CD14-positive monocyte (primary cell): ENCODE results near the gene LSMEM2. TPM values are rescaled to one million over a fixed set of nuclear protein-coding genes. Genes with fewer than 3 reads are reported as not detected.

ENCODE experiments used
- DNase-seq, 3 donors: peaks; one replicate each; pipeline ENCODE4 v3.0.0-alpha.2; 2011 to 2022
- H2AFZ ChIP-seq: 2 replicates; pipeline ENCODE4 v1.6.0; 2012; ENCODE audit warnings: mild to moderate bottlenecking, low read depth, low read length, inconsistent platforms; ENCODE audit not compliant: insufficient read depth, poor library complexity, severe bottlenecking
- H3K27ac ChIP-seq, 2 donors: 1 replicate in 1 of 2; 2 replicates in 1 of 2; pipeline ENCODE4 v1.5.1; 2012 to 2013; ENCODE audit warnings: low read length in 2 of 2, control low read depth in 1 of 2, inconsistent platforms in 1 of 2, low read depth in 1 of 2, mild to moderate bottlenecking in 1 of 2
- H3K27me3 ChIP-seq, 2 donors: one replicate each; pipeline versions ENCODE4 v1.6.0 to v1.6.1; 2011 to 2013; ENCODE audit warnings: low read length in 2 of 2; ENCODE audit not compliant: control insufficient read depth in 2 of 2, insufficient read depth in 2 of 2
- H3K36me3 ChIP-seq, 2 donors: replicated peaks in 1 of 2; 1 replicate in 1 of 2; 2 replicates in 1 of 2; pipeline versions ENCODE4 v1.5.1 to v1.6.1; 2012 to 2013; ENCODE audit warnings: low read length in 2 of 2, control low read depth in 1 of 2, inconsistent platforms in 1 of 2, mild to moderate bottlenecking in 1 of 2; ENCODE audit not compliant: insufficient read depth in 2 of 2, control insufficient read depth in 1 of 2
- H3K4me1 ChIP-seq, 2 donors: 1 replicate in 1 of 2; 2 replicates in 1 of 2; pipeline versions ENCODE4 v1.5.1 to v1.6.1; 2012 to 2013; ENCODE audit warnings: low read length in 2 of 2, control low read depth in 1 of 2, inconsistent platforms in 1 of 2, mild to moderate bottlenecking in 1 of 2, moderate library complexity in 1 of 2; ENCODE audit not compliant: insufficient read depth in 2 of 2, control insufficient read depth in 1 of 2
- H3K4me2 ChIP-seq: replicated peaks from 2 replicates; pipeline ENCODE3; 2012; ENCODE audit warnings: low read length, moderate library complexity, mild to moderate bottlenecking; ENCODE audit not compliant: poor library complexity, severe bottlenecking; ENCODE audit errors: extremely low read depth
- H3K4me3 ChIP-seq, 3 experiments: fragments of 200-600 bp in 1 of 3; sonication (generic) in 1 of 3; replicated peaks in 1 of 3; 1 replicate in 2 of 3; 2 replicates in 1 of 3; pipeline ENCODE4 v1.5.1; 2011 to 2013; ENCODE audit warnings: low read length in 3 of 3, mild to moderate bottlenecking in 3 of 3, control low read depth in 2 of 3, low read depth in 2 of 3, inconsistent platforms in 1 of 3, moderate library complexity in 1 of 3
- H3K79me2 ChIP-seq: 2 replicates; pipeline ENCODE4 v1.6.0; 2012; ENCODE audit warnings: mild to moderate bottlenecking, control low read depth, inconsistent platforms, low read length, moderate library complexity; ENCODE audit not compliant: insufficient read depth
- H3K9ac ChIP-seq: 2 replicates; pipeline ENCODE4 v1.6.0; 2017; ENCODE audit warnings: low read length, mild to moderate bottlenecking; ENCODE audit not compliant: insufficient read depth, poor library complexity, severe bottlenecking
- H3K9me3 ChIP-seq, 2 donors: replicated peaks in 1 of 2; 1 replicate in 1 of 2; 2 replicates in 1 of 2; pipeline versions ENCODE4 v1.5.1 to v1.6.1; 2012 to 2013; ENCODE audit warnings: low read length in 2 of 2, control low read depth in 1 of 2; ENCODE audit not compliant: control insufficient read depth in 1 of 2, insufficient read depth in 1 of 2
- H4K20me1 ChIP-seq: 2 replicates; pipeline ENCODE4 v1.6.0; 2012; ENCODE audit warnings: mild to moderate bottlenecking, low read length, control low read depth, moderate library complexity; ENCODE audit not compliant: insufficient read depth
- H3K27ac Mint-ChIP-seq, 7 donors: one replicate each; pipeline ENCODE4 v1.8.0; 2020; ENCODE audit warnings: mild to moderate bottlenecking in 7 of 7, mixed read lengths in 7 of 7, moderate library complexity in 6 of 7, inconsistent platforms in 2 of 7
- H3K27me3 Mint-ChIP-seq, 3 donors: one replicate each; pipeline ENCODE4 v1.8.0; 2021 to 2022; ENCODE audit warnings: low read depth in 3 of 3, mild to moderate bottlenecking in 3 of 3, mixed read lengths in 3 of 3, moderate library complexity in 3 of 3, inconsistent platforms in 1 of 3
- H3K36me3 Mint-ChIP-seq, 2 donors: one replicate each; pipeline ENCODE4 v1.8.0; 2020; ENCODE audit warnings: mixed read lengths in 2 of 2, inconsistent platforms in 1 of 2, mild to moderate bottlenecking in 1 of 2
- H3K4me1 Mint-ChIP-seq: one replicate; pipeline ENCODE4 v1.8.0; 2020; ENCODE audit warnings: mild to moderate bottlenecking, mixed read lengths
- H3K4me3 Mint-ChIP-seq, 2 donors: one replicate each; pipeline ENCODE4 v1.8.0; 2020; ENCODE audit warnings: mild to moderate bottlenecking in 2 of 2, mixed read lengths in 2 of 2, moderate library complexity in 1 of 2
- H3K9me3 Mint-ChIP-seq, 7 donors: one replicate each; pipeline ENCODE4 v1.8.0; 2020 to 2022; ENCODE audit warnings: mixed read lengths in 7 of 7, mild to moderate bottlenecking in 6 of 7, moderate library complexity in 6 of 7, inconsistent platforms in 2 of 7
- CTCF ChIP-seq: fragments of 200-600 bp; IDR thresholded peaks from one replicate; pipeline ENCODE4 v1.8.0; 2022; ENCODE audit warnings: antibody characterized with exemption, mild to moderate bottlenecking
- WGBS: methylation state at CpG from one replicate; pipeline ENCODE4 v1.1.5; 2013; ENCODE audit warnings: missing lambda C conversion rate; ENCODE audit not compliant: insufficient coverage; 5-methylcytosine and 5-hydroxymethylcytosine counted together
- intact Hi-C, 2 donors: fragments of 100-400 bp; cut with micrococcal nuclease; formaldehyde crosslinking; loops; one replicate each; pipeline versions ENCODE4 v1.15.0 to v1.15.1; 2023
- polyA plus RNA-seq, 3 donors: library from polyadenylated mRNA; depleted of rRNA in 1 of 3; unstranded in 2 of 3; stranded (reverse) in 1 of 3; fragments of 300-500 nt in 2 of 3; fragments of >200 nt in 1 of 3; fragmentation: Illumina TruSeq in 2 of 3; gene quantifications; 1 replicate in 2 of 3; 2 replicates in 1 of 3; pipeline ENCODE4 v1.2.3, GENCODE V29; 2012 to 2021

Gene LSMEM2
- polyA plus RNA-seq, 3 donors, result not detected

GRCh38 chr3:50268276-50268675 is 10.6 kb upstream of the LSMEM2 start:
- peaks cover 7% of the 10 kb centered on the region for H3K4me1 Mint-ChIP-seq
- H3K27ac Mint-ChIP-seq, result no peak overlapping the region
- Histone ChIP-seq H3K27me3 (peaks cover 0 to 25% of the 10 kb centered on the region in 2 donors), H3K9me3 (no peaks in the 10 kb centered on the region), H2AFZ (no peak overlapping the region), H3K36me3 (no peaks in the 10 kb centered on the region), H3K9ac (no peak overlapping the region), H4K20me1 (peaks cover 6% of the 10 kb centered on the region), H3K4me3 (no peak overlapping the region), H3K27ac (no peak overlapping the region), H3K79me2 (no peaks in the 10 kb centered on the region), H3K4me2 (no peak overlapping the region), H3K4me1 (peaks cover 4 to 6% of the 10 kb centered on the region in 2 donors)
- no peak overlapping the region for H3K4me3 Mint-ChIP-seq
- TF ChIP-seq CTCF, result no peak
- peaks cover 0 to 5% (median 0%) of the 10 kb centered on the region in 7 donors for H3K9me3 Mint-ChIP-seq
- 71% methylated on average over 3 of the region's 3 CpGs for WGBS
- peaks cover 34 to 52% (median 49%) of the 10 kb centered on the region in 3 donors for H3K27me3 Mint-ChIP-seq
- no peak for DNase-seq
- intact Hi-C loops, result no loop called here
- no peaks in the 10 kb centered on the region for H3K36me3 Mint-ChIP-seq

- WGBS, result 94% methylated on average over 10 of the region's 21 CpGs
- Histone ChIP-seq H3K9ac (no peak within 1 kb of the TSS), H3K27me3 (peaks cover 2 to 31% of the 10 kb centered on the region in 2 donors), H3K4me1 (peaks cover 10 to 12% of the 10 kb centered on the region in 2 donors), H3K36me3 (no peaks in the 10 kb centered on the region), H3K79me2 (no peaks in the 10 kb centered on the region), H2AFZ (no peak within 1 kb of the TSS), H3K9me3 (no peaks in the 10 kb centered on the region), H3K4me3 (no peak within 1 kb of the TSS), H4K20me1 (peaks cover 6% of the 10 kb centered on the region), H3K4me2 (no peak within 1 kb of the TSS), H3K27ac (no peak within 1 kb of the TSS)
- Mint-ChIP-seq H3K27me3 (peaks cover 37 to 55% (median 53%) of the 10 kb centered on the region in 3 donors), H3K4me3 (peak within 1 kb of the TSS in 1 of 2 donors; percentile 69), H3K9me3 (peaks cover 0 to 5% (median 0%) of the 10 kb centered on the region in 7 donors), H3K36me3 (no peaks in the 10 kb centered on the region), H3K27ac (peak within 1 kb of the TSS in 1 of 7 donors; percentile 45), H3K4me1 (peaks cover 5% of the 10 kb centered on the region)
- TF ChIP-seq CTCF, result no peak
- no peak for DNase-seq
- intact Hi-C loops, result no loop called here
These were observed 10.0 kb upstream of the LSMEM2 start, which contains the start of gene SEMA3B for GRCh38 chr3:50268703-50269451. Gene SEMA3B (plus strand): TSS chr3:50269147. CDS start chr3:50269241, 94 bp downstream.
